HepG2 (cell line): ENCODE results near the gene MTHFD1. TPM values are rescaled to one million over a fixed set of nuclear protein-coding genes. Genes with fewer than 3 reads are reported as not detected.

Experiments
- ATAC-seq: fragments of 200-7000 bp; cut with Tn5 transposase; 3 replicates; pipeline ENCODE4 v1.9.1; 2020; ENCODE audit warnings: mild to moderate bottlenecking, moderate library complexity
- BruUV-seq: library from RNA; stranded (reverse); fragments of 400-500 nt; replicated peaks from 2 replicates; lab custom pipeline; 2021; lab: Mats Ljungman, UMichigan
- CTCF ChIA-PET: fragments of 300-600 bp; formaldehyde crosslinking; extraction: SDS; loops from one replicate; lab custom pipeline; 2021; ENCODE audit warnings: low total read pairs, inconsistent platforms, low intra/inter-chr PET ratio; lab: Yijun Ruan, JAX
- POLR2A ChIA-PET: fragments of 350-600 bp; sonication (Branson Sonifier 250); formaldehyde crosslinking; loops from one replicate; lab custom pipeline; 2020; ENCODE audit warnings: antibody characterized with exemption, inconsistent platforms; lab: Yijun Ruan, JAX
- DNase-seq: peaks from one replicate; pipeline ENCODE4 v3.0.0-alpha.2; 2015; ENCODE audit warnings: low spot score
- FAIRE-seq: peaks from 3 replicates; lab custom pipeline; 2011; peaks lifted over from hg19 to GRCh38; lab: Jason Lieb, UNC
- H2AFZ ChIP-seq: one replicate; pipeline ENCODE4 v1.6.1; 2011; ENCODE audit warnings: low read length, inconsistent platforms
- H3K27ac ChIP-seq: fragments of 300-600 bp; 3 replicates; pipeline ENCODE4 v1.8.0; 2011; ENCODE audit warnings: mixed run types, mild to moderate bottlenecking, mixed read lengths, low read length, inconsistent platforms; ENCODE audit not compliant: insufficient read depth; ENCODE audit errors: extremely low read length
- H3K27me3 ChIP-seq, 2 experiments: fragments of 200-600 bp in 1 of 2; 2 replicates in 1 of 2; 3 replicates in 1 of 2; pipeline versions ENCODE4 v1.6.0 to v1.8.0; 2011; ENCODE audit warnings: low read length in 2 of 2, mild to moderate bottlenecking in 2 of 2, moderate library complexity in 2 of 2, inconsistent platforms in 1 of 2; ENCODE audit not compliant: insufficient read depth in 2 of 2, control insufficient read depth in 1 of 2
- H3K36me3 ChIP-seq, 2 experiments: fragments of 200-600 bp in 1 of 2; replicated peaks in 1 of 2; 2 replicates in 1 of 2; 3 replicates in 1 of 2; pipeline versions ENCODE4 v1.5.1 to v1.8.0; 2011; ENCODE audit warnings: low read length in 2 of 2, inconsistent platforms in 1 of 2; ENCODE audit not compliant: insufficient read depth in 2 of 2, control insufficient read depth in 1 of 2
- H3K4me1 ChIP-seq: 2 replicates; pipeline ENCODE4 v1.5.1; 2012; ENCODE audit warnings: low read length, inconsistent platforms; ENCODE audit not compliant: insufficient read depth
- H3K4me2 ChIP-seq: 2 replicates; pipeline ENCODE4 v1.6.0; 2011; ENCODE audit warnings: low read depth, low read length, inconsistent platforms
- H3K4me3 ChIP-seq, 3 experiments: fragments of 200-600 bp in 1 of 3; sonication (generic), shearing (Covaris generic) in 1 of 3; replicated peaks in 1 of 3; 2 replicates each; pipeline ENCODE4 v1.5.1; 2011 to 2016; ENCODE audit warnings: low read length in 3 of 3, inconsistent platforms in 2 of 3, low read depth in 2 of 3, mild to moderate bottlenecking in 2 of 3, control low read depth in 1 of 3, mixed read lengths in 1 of 3; ENCODE audit not compliant: insufficient read depth in 1 of 3
- H3K79me2 ChIP-seq: one replicate; pipeline ENCODE4 v1.6.1; 2011; ENCODE audit warnings: low read length, inconsistent platforms; ENCODE audit not compliant: insufficient read depth
- H3K9ac ChIP-seq: 2 replicates; pipeline ENCODE4 v1.6.0; 2011; ENCODE audit warnings: mild to moderate bottlenecking, low read depth, low read length, inconsistent platforms; ENCODE audit not compliant: insufficient read depth
- H3K9me3 ChIP-seq: 2 replicates; pipeline ENCODE4 v1.5.1; 2012; ENCODE audit warnings: mild to moderate bottlenecking, low read length
- H4K20me1 ChIP-seq: 2 replicates; pipeline ENCODE4 v1.6.0; 2011; ENCODE audit warnings: inconsistent platforms, mild to moderate bottlenecking, low read length, moderate library complexity; ENCODE audit not compliant: insufficient read depth
- CBFB ChIP-seq: sonication (generic); formaldehyde crosslinking; IDR thresholded peaks from 2 replicates; pipeline ENCODE4 v1.4.0; 2020; ENCODE audit warnings: missing genetic modification reagents
- KDM3A ChIP-seq: IDR thresholded peaks from 2 replicates; pipeline ENCODE4 v1.6.1; 2018; ENCODE audit warnings: low read depth, missing compliant biosample characterization
- KLF13 ChIP-seq: sonication (generic); formaldehyde crosslinking; IDR thresholded peaks from 2 replicates; pipeline ENCODE4 v1.4.0; 2020; ENCODE audit warnings: mild to moderate bottlenecking, missing genetic modification reagents
- KLF9 ChIP-seq: IDR thresholded peaks from 2 replicates; pipeline ENCODE4 v1.6.1; 2016; ENCODE audit warnings: low read depth
- MTF2 ChIP-seq: sonication (generic); formaldehyde crosslinking; IDR thresholded peaks from 2 replicates; pipeline ENCODE4 v1.5.0; 2020; ENCODE audit warnings: missing genetic modification reagents, borderline replicate concordance
- PHF5A ChIP-seq: IDR thresholded peaks from one replicate; pipeline ENCODE4 v1.6.1; 2018; ENCODE audit warnings: low read depth, missing genetic modification reagents; ENCODE audit not compliant: unreplicated experiment
- POGZ ChIP-seq: sonication (generic); formaldehyde crosslinking; IDR thresholded peaks from 2 replicates; pipeline ENCODE4 v1.4.0; 2020; ENCODE audit warnings: mild to moderate bottlenecking, missing genetic modification reagents
- SP5 ChIP-seq: IDR thresholded peaks from 2 replicates; pipeline ENCODE4 v1.6.1; 2016; ENCODE audit warnings: low read depth, borderline replicate concordance
- ZC3H4 ChIP-seq: sonication (generic); formaldehyde crosslinking; IDR thresholded peaks from 2 replicates; pipeline ENCODE4 v1.4.0; 2020; ENCODE audit warnings: missing genetic modification reagents, borderline replicate concordance
- ZNF138 ChIP-seq: sonication (generic); formaldehyde crosslinking; IDR thresholded peaks from 2 replicates; pipeline ENCODE4 v1.5.0; 2020; ENCODE audit warnings: mild to moderate bottlenecking, low read depth, missing genetic modification reagents
- ZNF335 ChIP-seq: sonication (generic); formaldehyde crosslinking; IDR thresholded peaks from 2 replicates; pipeline ENCODE4 v1.4.0; 2020; ENCODE audit warnings: missing genetic modification reagents
- ZNF713 ChIP-seq: sonication (generic); formaldehyde crosslinking; IDR thresholded peaks from 2 replicates; pipeline ENCODE4 v1.4.0; 2020; ENCODE audit warnings: mild to moderate bottlenecking, missing genetic modification reagents
- ZNF839 ChIP-seq: sonication (generic); formaldehyde crosslinking; IDR thresholded peaks from 2 replicates; pipeline ENCODE4 v1.4.0; 2020; ENCODE audit warnings: missing genetic modification reagents, mild to moderate bottlenecking, borderline replicate concordance
- WGBS: methylation state at CpG from one replicate; pipeline ENCODE4 v1.1.6; 2017; ENCODE audit warnings: low lambda C conversion rate; 5-methylcytosine and 5-hydroxymethylcytosine counted together
- in situ Hi-C: cut with HindIII; loops from 2 replicates; pipeline ENCODE4 v1.10.0; 2017; ENCODE audit warnings: low pct_unique_long_range_greater_than_20kb; ENCODE audit not compliant: extremely low pct_ligation_motif_present
- intact Hi-C: fragments of 100-400 bp; cut with micrococcal nuclease; formaldehyde crosslinking; loops from one replicate; pipeline ENCODE4 v1.10.0; 2022; ENCODE audit not compliant: unreplicated experiment
- polyA plus RNA-seq, 8 experiments: library from polyadenylated mRNA; depleted of rRNA in 3 of 8; stranded (reverse) in 7 of 8; unstranded in 1 of 8; fragments of >200 nt; fragmentation: Illumina TruSeq in 4 of 8; extraction: Trizol in 4 of 8; gene quantifications; 2 replicates each; pipeline versions ENCODE4 v1.2.1 to v1.2.3, GENCODE V29; 2011 to 2016; ENCODE audit warnings: low read depth in 4 of 8, missing spikeins in 1 of 8, mixed read lengths in 1 of 8; ENCODE audit not compliant: insufficient read depth in 1 of 8
- total RNA-seq, 5 experiments: library from RNA; depleted of rRNA; stranded (reverse); fragments of >200 nt; fragmentation: Illumina TruSeq; extraction: Trizol; gene quantifications; 2 replicates each; pipeline ENCODE4 v1.2.3, GENCODE V29; 2016; ENCODE audit warnings: low read depth in 1 of 5
- TF ChIP-seq, protein P1 (sequence below): sonication (generic); formaldehyde crosslinking; conservative IDR thresholded peaks from 2 replicates; pipeline ENCODE4 v1.4.0; 2020; ENCODE audit warnings: missing genetic modification reagents
- TF ChIP-seq, protein P2 (sequence below): sonication (generic); formaldehyde crosslinking; IDR thresholded peaks from 2 replicates; pipeline ENCODE4 v1.4.0; 2020; ENCODE audit warnings: missing genetic modification reagents, borderline replicate concordance
- TF ChIP-seq, protein P3 (sequence below): sonication (generic); formaldehyde crosslinking; IDR thresholded peaks from 2 replicates; pipeline ENCODE4 v1.4.0; 2020; ENCODE audit warnings: missing genetic modification reagents

The MTHFD1 gene
- total and polyA plus RNA-seq, 2 of the 13 experiments (the other 11 are each of a cell fraction or from before 2014, with no cell fraction given) = 31.0 to 106 TPM

DNA sequence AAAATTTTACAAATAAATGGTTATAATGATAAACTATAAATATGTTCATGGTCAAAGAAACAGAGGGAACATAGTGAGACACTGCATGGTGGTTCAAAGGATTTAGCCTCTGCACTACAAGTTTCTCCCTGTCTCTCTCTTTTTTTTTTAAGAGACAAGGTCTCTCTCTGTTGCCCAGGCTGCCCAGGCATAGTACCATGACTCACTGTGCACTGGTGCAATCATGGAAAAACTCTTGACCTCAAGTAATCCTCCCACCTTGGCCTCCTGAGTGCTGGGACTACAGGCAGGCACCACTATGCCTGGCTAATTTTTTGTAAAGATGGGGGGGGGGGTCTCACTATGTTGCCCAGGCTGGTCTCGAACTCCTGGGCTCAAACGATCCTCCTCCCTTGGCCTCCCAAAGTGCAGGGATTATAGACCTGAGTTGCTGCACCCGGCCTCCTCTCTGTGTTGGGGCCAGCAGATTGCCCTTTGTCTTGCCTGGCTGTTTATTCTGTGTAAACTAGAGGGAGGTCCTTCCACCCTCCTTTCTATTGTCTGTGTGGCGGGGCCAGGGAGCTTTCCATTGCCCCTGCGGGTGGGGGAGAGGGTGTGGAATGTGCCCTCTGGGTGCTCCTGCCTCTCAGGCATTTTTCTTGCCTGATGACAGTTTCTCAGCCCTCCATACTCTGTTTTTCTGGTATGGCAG, 22.1 kb downstream of the MTHFD1 start:
- Histone ChIP-seq H3K4me1 (peaks cover 14% of the 10 kb centered on the region), H2AFZ (no peak overlapping the region), H3K9ac (peak overlapping the region; percentile 15; the same call in 1 of the 2 replicates), H3K36me3 (peaks cover 3 to 55% of the 10 kb centered on the region in 2 experiments; a peak in 4 of 5 replicates), H4K20me1 (no peaks in the 10 kb centered on the region), H3K9me3 (no peaks in the 10 kb centered on the region), H3K4me3 (no peak overlapping the region), H3K79me2 (peaks cover 11% of the 10 kb centered on the region), H3K4me2 (no peak overlapping the region), H3K27me3 (no peaks in the 10 kb centered on the region), H3K27ac (peak overlapping the region; percentile 35)
- intact Hi-C loops = no loop called here
- FAIRE-seq (no peak), DNase-seq (peak; percentile 67), ATAC-seq (peak; percentile 88)
- BruUV-seq = no TSS peak
- in situ Hi-C loops = no loop called here
- POLR2A ChIA-PET = interaction anchor here (1.0 kb wide), 1 partner anchor 22 kb away, joined by 5 read pairs; the partner anchor contains the start of gene MTHFD1
- 83% methylated on average over 1 of the region's 5 CpGs for WGBS
- CTCF ChIA-PET = no interaction called here
- no peak for TF ChIP-seq ZNF138 (CRISPR knock-in tag)
- TF ChIP-seq KLF9 (CRISPR knock-in tag) = no peak
- TF ChIP-seq SP5 (CRISPR knock-in tag) = peak; percentile 61
- TF ChIP-seq MTF2 = no peak
- TF ChIP-seq KDM3A (CRISPR knock-in tag) = no peak
- no peak for TF ChIP-seq CBFB
- TF ChIP-seq, protein P1, sequence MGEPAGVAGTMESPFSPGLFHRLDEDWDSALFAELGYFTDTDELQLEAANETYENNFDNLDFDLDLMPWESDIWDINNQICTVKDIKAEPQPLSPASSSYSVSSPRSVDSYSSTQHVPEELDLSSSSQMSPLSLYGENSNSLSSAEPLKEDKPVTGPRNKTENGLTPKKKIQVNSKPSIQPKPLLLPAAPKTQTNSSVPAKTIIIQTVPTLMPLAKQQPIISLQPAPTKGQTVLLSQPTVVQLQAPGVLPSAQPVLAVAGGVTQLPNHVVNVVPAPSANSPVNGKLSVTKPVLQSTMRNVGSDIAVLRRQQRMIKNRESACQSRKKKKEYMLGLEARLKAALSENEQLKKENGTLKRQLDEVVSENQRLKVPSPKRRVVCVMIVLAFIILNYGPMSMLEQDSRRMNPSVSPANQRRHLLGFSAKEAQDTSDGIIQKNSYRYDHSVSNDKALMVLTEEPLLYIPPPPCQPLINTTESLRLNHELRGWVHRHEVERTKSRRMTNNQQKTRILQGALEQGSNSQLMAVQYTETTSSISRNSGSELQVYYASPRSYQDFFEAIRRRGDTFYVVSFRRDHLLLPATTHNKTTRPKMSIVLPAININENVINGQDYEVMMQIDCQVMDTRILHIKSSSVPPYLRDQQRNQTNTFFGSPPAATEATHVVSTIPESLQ (CRISPR knock-in tag) = no peak
- no peak for TF ChIP-seq PHF5A (CRISPR knock-in tag)
- no peak for TF ChIP-seq ZNF335 (CRISPR knock-in tag)
- TF ChIP-seq ZNF839 (CRISPR knock-in tag) = no peak
- peak; percentile 38; the same call in 1 of the 2 replicates for TF ChIP-seq POGZ
- TF ChIP-seq, protein P2, sequence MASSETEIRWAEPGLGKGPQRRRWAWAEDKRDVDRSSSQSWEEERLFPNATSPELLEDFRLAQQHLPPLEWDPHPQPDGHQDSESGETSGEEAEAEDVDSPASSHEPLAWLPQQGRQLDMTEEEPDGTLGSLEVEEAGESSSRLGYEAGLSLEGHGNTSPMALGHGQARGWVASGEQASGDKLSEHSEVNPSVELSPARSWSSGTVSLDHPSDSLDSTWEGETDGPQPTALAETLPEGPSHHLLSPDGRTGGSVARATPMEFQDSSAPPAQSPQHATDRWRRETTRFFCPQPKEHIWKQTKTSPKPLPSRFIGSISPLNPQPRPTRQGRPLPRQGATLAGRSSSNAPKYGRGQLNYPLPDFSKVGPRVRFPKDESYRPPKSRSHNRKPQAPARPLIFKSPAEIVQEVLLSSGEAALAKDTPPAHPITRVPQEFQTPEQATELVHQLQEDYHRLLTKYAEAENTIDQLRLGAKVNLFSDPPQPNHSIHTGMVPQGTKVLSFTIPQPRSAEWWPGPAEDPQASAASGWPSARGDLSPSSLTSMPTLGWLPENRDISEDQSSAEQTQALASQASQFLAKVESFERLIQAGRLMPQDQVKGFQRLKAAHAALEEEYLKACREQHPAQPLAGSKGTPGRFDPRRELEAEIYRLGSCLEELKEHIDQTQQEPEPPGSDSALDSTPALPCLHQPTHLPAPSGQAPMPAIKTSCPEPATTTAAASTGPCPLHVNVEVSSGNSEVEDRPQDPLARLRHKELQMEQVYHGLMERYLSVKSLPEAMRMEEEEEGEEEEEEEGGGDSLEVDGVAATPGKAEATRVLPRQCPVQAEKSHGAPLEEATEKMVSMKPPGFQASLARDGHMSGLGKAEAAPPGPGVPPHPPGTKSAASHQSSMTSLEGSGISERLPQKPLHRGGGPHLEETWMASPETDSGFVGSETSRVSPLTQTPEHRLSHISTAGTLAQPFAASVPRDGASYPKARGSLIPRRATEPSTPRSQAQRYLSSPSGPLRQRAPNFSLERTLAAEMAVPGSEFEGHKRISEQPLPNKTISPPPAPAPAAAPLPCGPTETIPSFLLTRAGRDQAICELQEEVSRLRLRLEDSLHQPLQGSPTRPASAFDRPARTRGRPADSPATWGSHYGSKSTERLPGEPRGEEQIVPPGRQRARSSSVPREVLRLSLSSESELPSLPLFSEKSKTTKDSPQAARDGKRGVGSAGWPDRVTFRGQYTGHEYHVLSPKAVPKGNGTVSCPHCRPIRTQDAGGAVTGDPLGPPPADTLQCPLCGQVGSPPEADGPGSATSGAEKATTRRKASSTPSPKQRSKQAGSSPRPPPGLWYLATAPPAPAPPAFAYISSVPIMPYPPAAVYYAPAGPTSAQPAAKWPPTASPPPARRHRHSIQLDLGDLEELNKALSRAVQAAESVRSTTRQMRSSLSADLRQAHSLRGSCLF (CRISPR knock-in tag) = no peak
- no peak for TF ChIP-seq ZC3H4 (CRISPR knock-in tag)
- TF ChIP-seq, protein P3, sequence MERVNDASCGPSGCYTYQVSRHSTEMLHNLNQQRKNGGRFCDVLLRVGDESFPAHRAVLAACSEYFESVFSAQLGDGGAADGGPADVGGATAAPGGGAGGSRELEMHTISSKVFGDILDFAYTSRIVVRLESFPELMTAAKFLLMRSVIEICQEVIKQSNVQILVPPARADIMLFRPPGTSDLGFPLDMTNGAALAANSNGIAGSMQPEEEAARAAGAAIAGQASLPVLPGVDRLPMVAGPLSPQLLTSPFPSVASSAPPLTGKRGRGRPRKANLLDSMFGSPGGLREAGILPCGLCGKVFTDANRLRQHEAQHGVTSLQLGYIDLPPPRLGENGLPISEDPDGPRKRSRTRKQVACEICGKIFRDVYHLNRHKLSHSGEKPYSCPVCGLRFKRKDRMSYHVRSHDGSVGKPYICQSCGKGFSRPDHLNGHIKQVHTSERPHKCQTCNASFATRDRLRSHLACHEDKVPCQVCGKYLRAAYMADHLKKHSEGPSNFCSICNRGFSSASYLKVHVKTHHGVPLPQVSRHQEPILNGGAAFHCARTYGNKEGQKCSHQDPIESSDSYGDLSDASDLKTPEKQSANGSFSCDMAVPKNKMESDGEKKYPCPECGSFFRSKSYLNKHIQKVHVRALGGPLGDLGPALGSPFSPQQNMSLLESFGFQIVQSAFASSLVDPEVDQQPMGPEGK (CRISPR knock-in tag) = peak; percentile 32; the same call in 1 of the 2 replicates
- no peak for TF ChIP-seq KLF13 (CRISPR knock-in tag)
- no peak for TF ChIP-seq ZNF713
